SK-N-SH (cell line): ENCODE results near the gene XIRP2.

Experiments used
- MAX ChIP-seq: IDR thresholded peaks from 2 replicates; pipeline ENCODE4 v1.4.0; 2012; ENCODE audit warnings: low read depth
- NRF1 ChIP-seq: IDR thresholded peaks from 2 replicates; pipeline ENCODE4 v1.6.1; 2012; ENCODE audit warnings: low read depth, mild to moderate bottlenecking, low read length
- POLR2AphosphoS5 ChIP-seq: IDR thresholded peaks from 2 replicates; pipeline ENCODE4 v1.6.1; 2012; ENCODE audit warnings: low read depth, low read length

GRCh38 chr2:166900700-166901099 is 12.4 kb downstream of the XIRP2 start:
- no peak for TF ChIP-seq MAX
- no peak for TF ChIP-seq NRF1
- TF ChIP-seq POLR2AphosphoS5 = no peak
